AG08395 (cell line): ENCODE data around the gene TLR6.
A peak's percentile ranks its signal among the peaks of the same experiment; 100 is the strongest.

Experiments used
- DNase-seq: peaks from one replicate; pipeline ENCODE4 v3.0.0; 2012; ENCODE audit warnings: mixed read lengths, low spot score

TLR6 gene

GRCh38 chr4:38856524-38857337, at the start of gene TLR6:
Gene TLR6 (minus strand): TSS chr4:38856817. CDS start chr4:38829473, 27,344 bp downstream.
- peak; percentile 27 for DNase-seq

- DNase-seq: no peak
Measured at GRCh38 chr4:38905652-38906385, 49.2 kb upstream of the TLR6 start.

GRCh38 chr4:38904682-38905081, 48.1 kb upstream of the TLR6 start:
- DNase-seq: no peak

- no peak for DNase-seq
Measured at GRCh38 chr4:38904090-38904666, 47.6 kb upstream of the TLR6 start.

- DNase-seq: no peak
Measured at GRCh38 chr4:38902695-38903094, 46.1 kb upstream of the TLR6 start.

- no peak for DNase-seq
Measured at GRCh38 chr4:38902221-38902620, 45.6 kb upstream of the TLR6 start.

- no peak for DNase-seq
Measured at GRCh38 chr4:38898245-38898644, 41.6 kb upstream of the TLR6 start.

GRCh38 chr4:38896940-38897339, 40.3 kb upstream of the TLR6 start:
- peak; percentile 31 for DNase-seq

- no peak for DNase-seq
Measured at GRCh38 chr4:38894322-38894982, 37.8 kb upstream of the TLR6 start.

GRCh38 chr4:38891051-38891983, 34.7 kb upstream of the TLR6 start:
- DNase-seq: no peak

- peak; percentile 81 for DNase-seq
Measured at GRCh38 chr4:38889143-38889542, 32.5 kb upstream of the TLR6 start.

- no peak for DNase-seq
Measured at GRCh38 chr4:38884254-38884653, 27.6 kb upstream of the TLR6 start.

GRCh38 chr4:38876636-38877035, 20.0 kb upstream of the TLR6 start:
- no peak for DNase-seq

- DNase-seq: no peak
Measured at GRCh38 chr4:38873290-38873944, 16.8 kb upstream of the TLR6 start.

- peak; percentile 80 for DNase-seq
Measured at GRCh38 chr4:38872620-38873019, 16.0 kb upstream of the TLR6 start.

GRCh38 chr4:38871593-38871992, 15.0 kb upstream of the TLR6 start:
- no peak for DNase-seq

- peak; percentile 47 for DNase-seq
Measured at GRCh38 chr4:38870098-38870808, 13.6 kb upstream of the TLR6 start.

- peak; percentile 20 for DNase-seq
Measured at GRCh38 chr4:38869511-38869910, 12.9 kb upstream of the TLR6 start.

GRCh38 chr4:38868059-38868960, 11.7 kb upstream of the TLR6 start:
- peak; percentile 18 for DNase-seq
